Adrenal gland (tissue), 5 donors: ENCODE measurements around the gene KIAA1958.

Experiments
- CTCF ChIP-seq, 6 experiments: fragments of 450-650 bp in 4 of 6; fragments of 200-600 bp in 2 of 6; sonication (generic) in 1 of 6; IDR thresholded peaks; 1 replicate in 5 of 6; 2 replicates in 1 of 6; pipeline versions ENCODE4 v1.5.1 to v1.8.0; 2016 to 2021; ENCODE audit warnings: antibody characterized with exemption in 6 of 6, mild to moderate bottlenecking in 2 of 6, moderate library complexity in 1 of 6
- POLR2A ChIP-seq, 2 donors: fragments of 450-650 bp; IDR thresholded peaks; one replicate each; pipeline ENCODE4 v1.6.1; 2017; ENCODE audit warnings: antibody characterized with exemption in 2 of 2, mild to moderate bottlenecking in 2 of 2, moderate library complexity in 1 of 2
- donor health status: DM: no; HTN: no; CAD: no.

- TF ChIP-seq CTCF (IDR thresholded peaks at IDR 0.05) = peak; percentile 41 to 62 (median 54)
- TF ChIP-seq POLR2A (IDR thresholded peaks at IDR 0.05) = no peak
Observed at GRCh38 chr9:112711050-112711689, 224.5 kb downstream of the KIAA1958 start.
